HepG2 (cell line): Measurements from ENCODE around the gene MSS51. TPM values are rescaled to one million over a fixed set of nuclear protein-coding genes. Genes with fewer than 3 reads are reported as not detected.
A peak's percentile ranks its signal among the peaks of the same experiment; 100 is the strongest.

ENCODE experiments used
- AHR ChIP-seq: IDR thresholded peaks from 2 replicates; pipeline ENCODE4 v1.6.1; 2018; ENCODE audit warnings: missing genetic modification reagents, missing compliant biosample characterization
- ARHGAP35 ChIP-seq: sonication (generic); formaldehyde crosslinking; IDR thresholded peaks from 2 replicates; pipeline ENCODE4 v1.9.0; 2022; ENCODE audit warnings: mild to moderate bottlenecking, inconsistent platforms, moderate library complexity, missing genetic modification reagents, borderline replicate concordance
- ASH2L ChIP-seq: fragments of 300-600, 200-600 bp; sonication (generic); IDR thresholded peaks from 2 replicates; pipeline ENCODE4 v1.7.0; 2017; ENCODE audit warnings: low read depth, mild to moderate bottlenecking, moderate library complexity, mixed read lengths, low read length; ENCODE audit not compliant: insufficient read length
- GATAD1 ChIP-seq: IDR thresholded peaks from 2 replicates; pipeline ENCODE4 v1.6.1; 2016; ENCODE audit warnings: missing genetic modification reagents, missing compliant biosample characterization
- GTF2F1 ChIP-seq: fragments of 150-350 bp; IDR thresholded peaks from 2 replicates; pipeline ENCODE4 v1.6.1; 2014; ENCODE audit warnings: low read length
- NFYC ChIP-seq: IDR thresholded peaks from 2 replicates; pipeline ENCODE4 v1.6.1; 2016; ENCODE audit warnings: missing genetic modification reagents, missing compliant biosample characterization
- SALL2 ChIP-seq: sonication (generic); formaldehyde crosslinking; IDR thresholded peaks from 2 replicates; pipeline ENCODE4 v1.8.1; 2023; ENCODE audit warnings: mild to moderate bottlenecking, missing genetic modification reagents, inconsistent platforms
- SMAD1 ChIP-seq: sonication (generic); formaldehyde crosslinking; IDR thresholded peaks from 2 replicates; pipeline ENCODE4 v1.4.0; 2020; ENCODE audit warnings: missing genetic modification reagents, low read depth, mild to moderate bottlenecking, borderline replicate concordance
- TP53 ChIP-seq: sonication (generic); formaldehyde crosslinking; conservative IDR thresholded peaks from 2 replicates; pipeline ENCODE4 v1.4.0; 2020; ENCODE audit warnings: missing genetic modification reagents
- XRCC5 ChIP-seq: fragments of 200-400 bp; formaldehyde crosslinking; optimal IDR thresholded peaks from 2 replicates; pipeline ENCODE3; 2017; ENCODE audit warnings: mild to moderate bottlenecking, low read length
- ZBTB1 ChIP-seq: sonication (generic); formaldehyde crosslinking; IDR thresholded peaks from 2 replicates; pipeline ENCODE4 v1.4.0; 2020; ENCODE audit warnings: missing genetic modification reagents, borderline replicate concordance
- ZNF260 ChIP-seq: sonication (generic); formaldehyde crosslinking; IDR thresholded peaks from 2 replicates; pipeline ENCODE4 v1.4.0; 2020; ENCODE audit warnings: missing genetic modification reagents, low read depth, mild to moderate bottlenecking, borderline replicate concordance
- ZNF337 ChIP-seq: sonication (generic); formaldehyde crosslinking; IDR thresholded peaks from 2 replicates; pipeline ENCODE4 v1.5.1; 2020; ENCODE audit warnings: missing genetic modification reagents, low read depth, mild to moderate bottlenecking, borderline replicate concordance
- ZNF446 ChIP-seq: sonication (generic); formaldehyde crosslinking; IDR thresholded peaks from 2 replicates; pipeline ENCODE4 v1.5.0; 2020; ENCODE audit warnings: mild to moderate bottlenecking, missing genetic modification reagents
- ZNF629 ChIP-seq: sonication (generic); formaldehyde crosslinking; conservative IDR thresholded peaks from 2 replicates; pipeline ENCODE4 v1.5.0; 2020; ENCODE audit warnings: missing genetic modification reagents
- ZNF772 ChIP-seq: sonication (generic); formaldehyde crosslinking; IDR thresholded peaks from 2 replicates; pipeline ENCODE4 v1.5.0; 2020; ENCODE audit warnings: mild to moderate bottlenecking, missing genetic modification reagents
- ZSCAN22 ChIP-seq: sonication (generic); formaldehyde crosslinking; IDR thresholded peaks from 2 replicates; pipeline ENCODE4 v1.4.0; 2020; ENCODE audit warnings: mild to moderate bottlenecking, missing genetic modification reagents
- polyA plus RNA-seq, 8 experiments: library from polyadenylated mRNA; depleted of rRNA in 3 of 8; stranded (reverse) in 7 of 8; unstranded in 1 of 8; fragments of >200 nt; fragmentation: Illumina TruSeq in 4 of 8; extraction: Trizol in 4 of 8; gene quantifications; 2 replicates each; pipeline versions ENCODE4 v1.2.1 to v1.2.3, GENCODE V29; 2011 to 2016; ENCODE audit warnings: low read depth in 4 of 8, missing spikeins in 1 of 8, mixed read lengths in 1 of 8; ENCODE audit not compliant: insufficient read depth in 1 of 8
- total RNA-seq, 5 experiments: library from RNA; depleted of rRNA; stranded (reverse); fragments of >200 nt; fragmentation: Illumina TruSeq; extraction: Trizol; gene quantifications; 2 replicates each; pipeline ENCODE4 v1.2.3, GENCODE V29; 2016; ENCODE audit warnings: low read depth in 1 of 5
- TF ChIP-seq, protein P1 (sequence below): sonication (generic); formaldehyde crosslinking; IDR thresholded peaks from 2 replicates; pipeline ENCODE4 v1.5.0; 2020; ENCODE audit warnings: mild to moderate bottlenecking, missing genetic modification reagents
- TF ChIP-seq, protein P2 (sequence below): sonication (generic); formaldehyde crosslinking; IDR thresholded peaks from 2 replicates; pipeline ENCODE4 v1.5.0; 2020; ENCODE audit warnings: missing genetic modification reagents
- TF ChIP-seq, protein P3 (sequence below): sonication (generic); formaldehyde crosslinking; IDR thresholded peaks from 2 replicates; pipeline ENCODE4 v1.4.0; 2020; ENCODE audit warnings: mild to moderate bottlenecking, missing genetic modification reagents, borderline replicate concordance
- TF ChIP-seq, protein P4 (sequence below): sonication (generic); formaldehyde crosslinking; IDR thresholded peaks from 2 replicates; pipeline ENCODE4 v1.9.0; 2021; ENCODE audit warnings: missing genetic modification reagents, mild to moderate bottlenecking, borderline replicate concordance

The MSS51 gene
- total and polyA plus RNA-seq, 2 of the 13 experiments (the other 11 are each of a cell fraction or from before 2014, with no cell fraction given), result 0.91 to 2.4 TPM

- peak; percentile 28; the same call in 1 of the 2 replicates for TF ChIP-seq ZBTB1 (CRISPR knock-in tag)
- peak; percentile 71; the same call in 1 of the 2 replicates for TF ChIP-seq ZNF260 (CRISPR knock-in tag)
- TF ChIP-seq NFYC (CRISPR knock-in tag), result peak; percentile 58
- TF ChIP-seq ZNF772 (CRISPR knock-in tag), result peak; percentile 87; the same call in 1 of the 2 replicates
- peak; percentile 93; the same call in 1 of the 2 replicates for TF ChIP-seq AHR (CRISPR knock-in tag)
- TF ChIP-seq TP53 (CRISPR knock-in tag), result no peak; the same call in 1 of the 2 replicates
- TF ChIP-seq, protein P1, sequence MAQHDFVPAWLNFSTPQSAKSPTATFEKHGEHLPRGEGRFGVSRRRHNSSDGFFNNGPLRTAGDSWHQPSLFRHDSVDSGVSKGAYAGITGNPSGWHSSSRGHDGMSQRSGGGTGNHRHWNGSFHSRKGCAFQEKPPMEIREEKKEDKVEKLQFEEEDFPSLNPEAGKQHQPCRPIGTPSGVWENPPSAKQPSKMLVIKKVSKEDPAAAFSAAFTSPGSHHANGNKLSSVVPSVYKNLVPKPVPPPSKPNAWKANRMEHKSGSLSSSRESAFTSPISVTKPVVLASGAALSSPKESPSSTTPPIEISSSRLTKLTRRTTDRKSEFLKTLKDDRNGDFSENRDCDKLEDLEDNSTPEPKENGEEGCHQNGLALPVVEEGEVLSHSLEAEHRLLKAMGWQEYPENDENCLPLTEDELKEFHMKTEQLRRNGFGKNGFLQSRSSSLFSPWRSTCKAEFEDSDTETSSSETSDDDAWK (CRISPR knock-in tag), result no peak
- TF ChIP-seq ZNF446 (CRISPR knock-in tag), result 0 out of 2 replicates have a peak, but pooled peaks have one; percentile 22
- peak; percentile 91; the same call in 1 of the 2 replicates for TF ChIP-seq ARHGAP35 (CRISPR knock-in tag)
- peak; percentile 85; the same call in 1 of the 2 replicates for TF ChIP-seq SMAD1
- TF ChIP-seq, protein P2, sequence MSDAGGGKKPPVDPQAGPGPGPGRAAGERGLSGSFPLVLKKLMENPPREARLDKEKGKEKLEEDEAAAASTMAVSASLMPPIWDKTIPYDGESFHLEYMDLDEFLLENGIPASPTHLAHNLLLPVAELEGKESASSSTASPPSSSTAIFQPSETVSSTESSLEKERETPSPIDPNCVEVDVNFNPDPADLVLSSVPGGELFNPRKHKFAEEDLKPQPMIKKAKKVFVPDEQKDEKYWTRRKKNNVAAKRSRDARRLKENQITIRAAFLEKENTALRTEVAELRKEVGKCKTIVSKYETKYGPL (CRISPR knock-in tag), result no peak
- TF ChIP-seq GATAD1 (CRISPR knock-in tag), result peak; percentile 51
- no peak; the same call in 1 of the 2 replicates for TF ChIP-seq ZNF629 (CRISPR knock-in tag)
- peak; percentile 78 for TF ChIP-seq ASH2L
- TF ChIP-seq, protein P3, sequence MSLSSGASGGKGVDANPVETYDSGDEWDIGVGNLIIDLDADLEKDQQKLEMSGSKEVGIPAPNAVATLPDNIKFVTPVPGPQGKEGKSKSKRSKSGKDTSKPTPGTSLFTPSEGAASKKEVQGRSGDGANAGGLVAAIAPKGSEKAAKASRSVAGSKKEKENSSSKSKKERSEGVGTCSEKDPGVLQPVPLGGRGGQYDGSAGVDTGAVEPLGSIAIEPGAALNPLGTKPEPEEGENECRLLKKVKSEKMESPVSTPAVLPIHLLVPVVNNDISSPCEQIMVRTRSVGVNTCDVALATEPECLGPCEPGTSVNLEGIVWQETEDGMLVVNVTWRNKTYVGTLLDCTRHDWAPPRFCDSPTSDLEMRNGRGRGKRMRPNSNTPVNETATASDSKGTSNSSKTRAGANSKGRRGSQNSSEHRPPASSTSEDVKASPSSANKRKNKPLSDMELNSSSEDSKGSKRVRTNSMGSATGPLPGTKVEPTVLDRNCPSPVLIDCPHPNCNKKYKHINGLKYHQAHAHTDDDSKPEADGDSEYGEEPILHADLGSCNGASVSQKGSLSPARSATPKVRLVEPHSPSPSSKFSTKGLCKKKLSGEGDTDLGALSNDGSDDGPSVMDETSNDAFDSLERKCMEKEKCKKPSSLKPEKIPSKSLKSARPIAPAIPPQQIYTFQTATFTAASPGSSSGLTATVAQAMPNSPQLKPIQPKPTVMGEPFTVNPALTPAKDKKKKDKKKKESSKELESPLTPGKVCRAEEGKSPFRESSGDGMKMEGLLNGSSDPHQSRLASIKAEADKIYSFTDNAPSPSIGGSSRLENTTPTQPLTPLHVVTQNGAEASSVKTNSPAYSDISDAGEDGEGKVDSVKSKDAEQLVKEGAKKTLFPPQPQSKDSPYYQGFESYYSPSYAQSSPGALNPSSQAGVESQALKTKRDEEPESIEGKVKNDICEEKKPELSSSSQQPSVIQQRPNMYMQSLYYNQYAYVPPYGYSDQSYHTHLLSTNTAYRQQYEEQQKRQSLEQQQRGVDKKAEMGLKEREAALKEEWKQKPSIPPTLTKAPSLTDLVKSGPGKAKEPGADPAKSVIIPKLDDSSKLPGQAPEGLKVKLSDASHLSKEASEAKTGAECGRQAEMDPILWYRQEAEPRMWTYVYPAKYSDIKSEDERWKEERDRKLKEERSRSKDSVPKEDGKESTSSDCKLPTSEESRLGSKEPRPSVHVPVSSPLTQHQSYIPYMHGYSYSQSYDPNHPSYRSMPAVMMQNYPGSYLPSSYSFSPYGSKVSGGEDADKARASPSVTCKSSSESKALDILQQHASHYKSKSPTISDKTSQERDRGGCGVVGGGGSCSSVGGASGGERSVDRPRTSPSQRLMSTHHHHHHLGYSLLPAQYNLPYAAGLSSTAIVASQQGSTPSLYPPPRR (CRISPR knock-in tag), result peak; percentile 66
- TF ChIP-seq SALL2 (CRISPR knock-in tag), result no peak; the same call in 1 of the 2 replicates
- TF ChIP-seq GTF2F1, result no peak
- no peak for TF ChIP-seq XRCC5
- TF ChIP-seq, protein P4, sequence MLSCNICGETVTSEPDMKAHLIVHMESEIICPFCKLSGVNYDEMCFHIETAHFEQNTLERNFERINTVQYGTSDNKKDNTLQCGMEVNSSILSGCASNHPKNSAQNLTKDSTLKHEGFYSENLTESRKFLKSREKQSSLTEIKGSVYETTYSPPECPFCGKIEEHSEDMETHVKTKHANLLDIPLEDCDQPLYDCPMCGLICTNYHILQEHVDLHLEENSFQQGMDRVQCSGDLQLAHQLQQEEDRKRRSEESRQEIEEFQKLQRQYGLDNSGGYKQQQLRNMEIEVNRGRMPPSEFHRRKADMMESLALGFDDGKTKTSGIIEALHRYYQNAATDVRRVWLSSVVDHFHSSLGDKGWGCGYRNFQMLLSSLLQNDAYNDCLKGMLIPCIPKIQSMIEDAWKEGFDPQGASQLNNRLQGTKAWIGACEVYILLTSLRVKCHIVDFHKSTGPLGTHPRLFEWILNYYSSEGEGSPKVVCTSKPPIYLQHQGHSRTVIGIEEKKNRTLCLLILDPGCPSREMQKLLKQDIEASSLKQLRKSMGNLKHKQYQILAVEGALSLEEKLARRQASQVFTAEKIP, result no peak
- no peak; the same call in 1 of the 2 replicates for TF ChIP-seq ZSCAN22 (CRISPR knock-in tag)
- TF ChIP-seq ZNF337 (CRISPR knock-in tag), result no peak
Observed at GRCh38 chr10:73413528-73414229, 19.7 kb downstream of the MSS51 start, which contains the start of gene ANXA7 (continued).
